Endothelial cell of umbilical vein (primary cell): ENCODE results near the gene MOG.

Experiments
- CTCF ChIP-seq, 2 donors: IDR thresholded peaks; 1 replicate in 1 of 2; 2 replicates in 1 of 2; pipeline ENCODE4 v1.5.1; 2011; ENCODE audit warnings: low read length in 2 of 2, mild to moderate bottlenecking in 2 of 2, moderate library complexity in 2 of 2, control low read depth in 1 of 2, inconsistent platforms in 1 of 2, low read depth in 1 of 2; ENCODE audit not compliant: insufficient read depth in 1 of 2; ENCODE audit errors: extremely low read depth in 1 of 2
- EZH2 ChIP-seq: IDR thresholded peaks from 2 replicates; pipeline ENCODE4 v1.6.1; 2012; ENCODE audit warnings: borderline replicate concordance, low read depth, mild to moderate bottlenecking, moderate library complexity, low read length, inconsistent platforms; ENCODE audit not compliant: severe bottlenecking
- MYC ChIP-seq: IDR thresholded peaks from one replicate; pipeline ENCODE4 v1.6.1; 2011; ENCODE audit warnings: mild to moderate bottlenecking, low read depth, low read length
- POLR2A ChIP-seq: IDR thresholded peaks from 2 replicates; pipeline ENCODE4 v1.6.1; 2012; ENCODE audit warnings: low read depth, mild to moderate bottlenecking, control low read depth, low read length

DNA sequence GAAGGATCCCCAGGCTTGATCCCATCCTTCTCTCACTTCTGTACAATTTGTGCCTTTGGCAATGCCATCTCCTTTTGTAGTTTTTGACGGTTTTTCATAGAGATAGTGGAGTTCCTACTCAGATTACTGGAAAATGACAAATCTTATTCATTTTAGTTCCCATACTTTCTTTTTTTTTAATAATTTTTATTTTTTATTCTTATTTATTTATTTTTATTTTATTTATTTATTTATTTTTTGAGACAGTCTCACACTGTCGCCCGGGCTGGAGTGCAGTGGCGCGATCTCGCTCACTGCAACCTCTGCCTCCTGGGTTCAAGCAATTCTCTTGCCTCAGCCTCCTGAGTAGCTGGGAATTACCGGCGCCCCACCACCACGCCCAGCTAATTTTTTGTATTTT is 19.6 kb upstream of the MOG start:
- TF ChIP-seq POLR2A, result no peak
- no peak for TF ChIP-seq CTCF (IDR thresholded peaks at IDR 0.05; ENCODE audit: extremely low read depth in 1 of 2, insufficient read depth in 1 of 2, low read depth in 1 of 2, low read length in 2 of 2)
- TF ChIP-seq EZH2, result no peak
- no peak for TF ChIP-seq MYC
